Brain microvascular endothelial cell (primary cell): Measurements from ENCODE around the gene CFAP54.

Experiments used
- DNase-seq: peaks from one replicate; pipeline ENCODE4 v3.0.0-alpha.2; 2020
- H3K27ac ChIP-seq: fragments of 250-450 bp; sonication (Bioruptor Pico); 2 replicates; pipeline ENCODE4 v1.5.1; 2020; ENCODE audit warnings: mild to moderate bottlenecking, moderate library complexity
- H3K27me3 ChIP-seq: fragments of 250-450 bp; sonication (Bioruptor Pico); replicated peaks from 2 replicates; pipeline ENCODE4 v1.5.1; 2020; ENCODE audit warnings: mild to moderate bottlenecking
- H3K36me3 ChIP-seq: fragments of 250-450 bp; sonication (Bioruptor Pico); replicated peaks from 2 replicates; pipeline ENCODE4 v1.5.1; 2020; ENCODE audit warnings: mild to moderate bottlenecking
- H3K4me3 ChIP-seq: 2 replicates; pipeline ENCODE4 v1.5.1; 2011; ENCODE audit warnings: low read depth, mild to moderate bottlenecking, control low read depth, low read length, moderate library complexity
- in situ Hi-C: cut with HindIII; loops from 2 replicates; pipeline ENCODE4 v1.10.0; 2017; ENCODE audit warnings: low sequenced_read_pairs, low pct_ligation_motif_present
- TF ChIP-seq, protein P1 (sequence below): IDR thresholded peaks from 2 replicates; pipeline ENCODE4 v1.5.1; 2011; ENCODE audit warnings: low read depth, mild to moderate bottlenecking, moderate library complexity, low read length, control low read depth, inconsistent platforms; ENCODE audit errors: missing control alignments

CFAP54 gene

DNA sequence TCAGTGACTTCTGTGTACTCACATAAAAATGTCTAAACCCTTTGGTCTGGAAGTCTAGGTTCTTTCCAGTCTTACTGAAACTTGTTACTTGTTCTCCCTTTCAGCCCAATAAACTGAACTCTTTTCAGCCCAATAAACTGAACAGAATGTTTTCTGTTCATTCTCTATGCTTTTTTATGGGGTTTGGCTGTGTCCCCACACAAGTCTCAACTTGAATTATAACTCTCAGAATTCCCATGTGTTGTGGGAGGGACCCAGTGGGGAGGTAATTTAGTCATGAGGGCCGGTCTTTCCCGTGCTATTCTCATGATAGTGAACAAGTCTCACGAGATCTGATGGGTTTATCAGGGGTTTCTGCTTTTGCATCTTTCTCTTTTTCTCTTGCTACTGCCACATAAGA, 402.7 kb downstream of the CFAP54 start:
- Histone ChIP-seq H3K27me3 (no peaks in the 10 kb centered on the region), H3K27ac (no peak overlapping the region), H3K36me3 (no peaks in the 10 kb centered on the region), H3K4me3 (no peak overlapping the region)
- DNase-seq: no peak
- in situ Hi-C loops: no loop called here
- TF ChIP-seq, protein P1, sequence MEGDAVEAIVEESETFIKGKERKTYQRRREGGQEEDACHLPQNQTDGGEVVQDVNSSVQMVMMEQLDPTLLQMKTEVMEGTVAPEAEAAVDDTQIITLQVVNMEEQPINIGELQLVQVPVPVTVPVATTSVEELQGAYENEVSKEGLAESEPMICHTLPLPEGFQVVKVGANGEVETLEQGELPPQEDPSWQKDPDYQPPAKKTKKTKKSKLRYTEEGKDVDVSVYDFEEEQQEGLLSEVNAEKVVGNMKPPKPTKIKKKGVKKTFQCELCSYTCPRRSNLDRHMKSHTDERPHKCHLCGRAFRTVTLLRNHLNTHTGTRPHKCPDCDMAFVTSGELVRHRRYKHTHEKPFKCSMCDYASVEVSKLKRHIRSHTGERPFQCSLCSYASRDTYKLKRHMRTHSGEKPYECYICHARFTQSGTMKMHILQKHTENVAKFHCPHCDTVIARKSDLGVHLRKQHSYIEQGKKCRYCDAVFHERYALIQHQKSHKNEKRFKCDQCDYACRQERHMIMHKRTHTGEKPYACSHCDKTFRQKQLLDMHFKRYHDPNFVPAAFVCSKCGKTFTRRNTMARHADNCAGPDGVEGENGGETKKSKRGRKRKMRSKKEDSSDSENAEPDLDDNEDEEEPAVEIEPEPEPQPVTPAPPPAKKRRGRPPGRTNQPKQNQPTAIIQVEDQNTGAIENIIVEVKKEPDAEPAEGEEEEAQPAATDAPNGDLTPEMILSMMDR: no peak

DNA sequence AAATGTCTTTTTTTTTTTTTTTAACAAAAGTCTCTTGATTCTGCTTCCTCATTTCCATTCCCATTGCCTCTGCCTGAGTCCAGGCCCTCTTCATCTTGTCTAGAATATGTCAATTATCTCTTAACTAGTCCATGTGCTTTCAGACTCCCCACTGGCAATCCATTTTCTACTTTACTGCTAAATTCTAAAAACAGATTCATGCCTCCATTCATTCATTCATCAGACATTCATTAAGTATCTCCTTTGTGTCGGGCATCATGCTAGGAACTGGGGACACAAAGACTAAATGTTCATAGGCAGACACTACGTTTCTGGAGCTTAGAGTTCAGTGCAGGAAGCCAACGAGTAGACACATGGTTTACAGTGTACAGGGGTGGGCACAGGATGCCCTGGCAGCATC, 408.0 kb downstream of the CFAP54 start:
- no peaks in the 10 kb centered on the region for H3K27me3 ChIP-seq
- H3K27ac ChIP-seq: no peak overlapping the region
- TF ChIP-seq, protein P1: no peak
- in situ Hi-C loops: no loop called here
- H3K36me3 ChIP-seq: no peaks in the 10 kb centered on the region
- no peak for DNase-seq
- H3K4me3 ChIP-seq: no peak overlapping the region

DNA sequence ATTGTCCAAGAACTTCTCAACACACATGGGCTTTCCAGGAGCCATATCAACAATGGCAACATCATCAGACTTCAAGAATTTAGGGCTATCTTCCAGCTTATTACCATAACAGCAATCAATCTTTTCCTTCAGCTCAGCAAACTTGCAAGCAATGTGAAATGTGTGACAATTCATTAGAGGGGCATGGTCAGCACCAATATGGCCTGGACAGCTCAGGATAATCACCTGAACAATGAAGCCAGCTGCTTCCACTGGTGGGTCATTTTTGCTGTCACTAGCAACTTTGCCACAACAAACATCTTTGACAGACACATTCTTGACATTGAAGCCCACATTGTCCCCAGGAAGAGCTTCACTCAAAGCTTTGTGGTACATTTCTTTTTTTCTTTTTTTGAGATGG, 411.8 kb downstream of the CFAP54 start:
- Histone ChIP-seq H3K27ac (no peak overlapping the region), H3K36me3 (no peaks in the 10 kb centered on the region), H3K4me3 (no peak overlapping the region), H3K27me3 (no peaks in the 10 kb centered on the region)
- in situ Hi-C loops: no loop called here
- TF ChIP-seq, protein P1: no peak
- no peak for DNase-seq

DNA sequence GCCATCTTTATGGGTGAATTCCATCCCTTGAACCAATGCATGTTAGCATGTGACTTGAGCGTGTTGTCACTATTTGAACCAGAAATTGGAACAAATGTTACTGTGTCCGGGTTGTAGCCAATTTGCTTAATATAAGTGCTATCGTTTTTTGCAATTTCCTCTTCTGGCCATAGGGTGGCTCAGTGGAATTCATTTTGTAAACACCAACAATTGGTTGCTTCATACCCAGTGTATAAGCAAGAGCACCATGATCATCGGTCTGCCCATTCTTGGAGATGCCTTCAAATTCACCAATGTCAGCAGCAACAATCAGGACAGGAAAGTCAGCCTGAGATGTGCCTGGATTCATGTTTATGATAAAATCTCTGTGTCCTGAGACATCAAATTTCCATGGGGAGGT, 412.7 kb downstream of the CFAP54 start:
- no peak overlapping the region for H3K27ac ChIP-seq
- H3K27me3 ChIP-seq: no peaks in the 10 kb centered on the region
- H3K36me3 ChIP-seq: no peaks in the 10 kb centered on the region
- no peak overlapping the region for H3K4me3 ChIP-seq
- in situ Hi-C loops: no loop called here
- no peak for DNase-seq
- TF ChIP-seq, protein P1: no peak

DNA sequence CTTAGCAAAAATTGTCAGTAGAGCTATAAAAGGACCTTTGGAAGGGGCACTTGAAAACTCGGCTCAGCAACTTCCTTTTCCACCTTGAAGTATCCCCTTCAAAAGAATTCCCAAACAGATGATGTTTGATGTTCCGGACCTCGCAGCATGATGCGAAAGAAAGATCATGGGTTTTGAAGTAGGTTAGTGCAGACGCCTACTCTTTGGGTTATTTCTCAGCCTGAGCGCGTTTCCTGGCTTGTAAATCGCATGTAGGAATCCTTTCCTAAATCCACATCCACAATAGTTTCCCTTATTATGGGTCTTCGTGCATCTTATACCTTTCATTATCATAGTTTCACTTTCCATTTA, 417.1 kb downstream of the CFAP54 start:
- peak overlapping the region; percentile 82 for H3K4me3 ChIP-seq
- no peaks in the 10 kb centered on the region for H3K27me3 ChIP-seq
- peak overlapping the region; percentile 80 for H3K27ac ChIP-seq
- TF ChIP-seq, protein P1: no peak
- in situ Hi-C loops: no loop called here
- no peak for DNase-seq
- H3K36me3 ChIP-seq: no peaks in the 10 kb centered on the region

DNA sequence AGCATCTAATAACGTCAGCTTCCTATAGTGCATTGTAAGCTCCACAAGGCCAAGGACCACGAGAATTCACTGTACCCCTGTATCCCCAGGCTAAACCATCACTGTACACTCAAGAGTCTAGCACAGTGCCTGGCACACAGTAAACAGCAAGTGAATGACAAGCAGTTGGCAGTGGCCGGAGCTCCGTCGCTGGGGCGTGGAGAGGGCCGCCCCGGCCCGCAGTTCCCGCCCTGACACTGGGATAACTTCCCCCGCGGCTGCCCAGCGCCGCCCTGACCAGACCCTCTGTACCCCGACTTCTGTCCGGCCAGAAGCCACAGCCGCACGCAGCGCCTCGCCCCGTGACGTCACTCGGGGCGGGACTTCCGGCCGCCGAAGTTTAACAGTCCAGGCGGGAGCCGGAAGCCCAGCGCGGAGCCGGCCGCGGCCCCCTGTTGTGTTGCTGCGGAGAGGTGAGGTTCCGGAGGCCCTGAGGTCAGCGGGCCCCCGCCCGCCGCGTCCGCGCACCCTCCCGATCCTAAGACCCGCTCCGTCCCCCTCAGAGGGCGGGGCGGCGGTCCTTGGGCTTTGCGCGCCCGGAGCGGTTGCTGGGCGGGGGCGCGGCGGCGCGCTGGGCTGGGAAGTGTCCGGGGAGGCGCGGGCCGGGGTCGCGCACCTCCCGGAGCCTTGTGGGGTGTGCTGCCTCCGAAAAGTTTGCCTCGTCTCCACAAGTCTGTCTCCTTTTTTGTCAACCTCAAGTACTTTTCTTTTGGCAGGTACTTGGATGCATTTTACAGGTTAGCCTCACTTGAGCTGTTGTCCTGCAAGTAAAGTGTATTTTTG, 417.7 kb downstream of the CFAP54 start, which contains the start of gene NEDD1:
Gene NEDD1 (plus strand): TSS at position 409 of the 822 bp plus-strand sequence. CDS start 2,503 bp downstream, outside the sequence.
- H3K27me3 ChIP-seq: no peaks in the 10 kb centered on the region
- H3K4me3 ChIP-seq: peak within 1 kb of the TSS; percentile 82
- no peaks in the 10 kb centered on the region for H3K36me3 ChIP-seq
- peak within 1 kb of the TSS; percentile 80 for H3K27ac ChIP-seq
- in situ Hi-C loops: no loop called here
- TF ChIP-seq, protein P1: no peak
- DNase-seq: peak; percentile 57
